Measurements from ENCODE around the gene TECPR2. TPM values are rescaled to one million over a fixed set of nuclear protein-coding genes. Genes with fewer than 3 reads are reported as not detected.
A peak's percentile ranks its signal among the peaks of the same experiment; 100 is the strongest.
"Not testable (repeated sequence)": the region's sequence is repeated elsewhere in the genome, so short reads cannot be mapped to it uniquely, and the experiment has no call there.

The TECPR2 gene
- total RNA-seq, 2 donors from 2014 or later = 12.2 to 17.2 TPM

DNA sequence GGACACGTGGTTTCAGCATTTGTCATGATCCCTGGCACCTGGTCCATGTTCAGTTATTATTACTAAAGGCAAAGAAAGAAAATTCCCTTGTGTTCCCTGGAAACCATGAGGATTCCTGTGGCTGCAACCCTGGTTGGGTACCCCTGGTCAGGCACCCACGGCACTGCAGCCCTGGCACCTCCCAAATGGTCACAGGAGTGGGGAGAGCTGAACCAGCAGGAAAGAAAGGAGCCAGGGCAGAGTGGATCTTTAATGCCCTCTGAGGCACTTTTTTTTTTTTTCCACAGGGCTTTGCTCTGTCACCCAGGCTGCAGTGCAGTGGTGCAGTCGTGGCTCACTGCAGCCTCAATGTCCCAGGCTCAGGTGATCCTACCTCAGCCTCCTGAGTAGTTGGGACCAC lies 17.5 kb upstream of the TECPR2 start:
- Mint-ChIP-seq H3K27me3 (no peaks in the 10 kb centered on the region), H3K27ac (peak overlapping the region in 1 of 2 donors; percentile 62)

GRCh38 chr14:102346645-102347044 lies 16.1 kb upstream of the TECPR2 start:
- Mint-ChIP-seq H3K27ac (no peak overlapping the region), H3K9me3 (no peaks in the 10 kb centered on the region), H3K27me3 (no peaks in the 10 kb centered on the region), H3K4me1 (ENCODE audit: low read depth in 2 of 2) (no peaks in the 10 kb centered on the region), H3K4me3 (no peak overlapping the region), H3K36me3 (peaks cover 8% of the 10 kb centered on the region)
- no peak for DNase-seq (ENCODE audit: low spot score)
- ATAC-seq = no peak

More for the DNA sequence above, 17.5 kb upstream of the TECPR2 start:
- Mint-ChIP-seq H3K9me3 (no peaks in the 10 kb centered on the region), H3K4me3 (no peak overlapping the region), H3K36me3 (peaks cover 8% of the 10 kb centered on the region), H3K4me1 (ENCODE audit: low read depth in 2 of 2) (no peaks in the 10 kb centered on the region)
- DNase-seq (ENCODE audit: low spot score) = no peak
- no peak for ATAC-seq

GRCh38 chr14:102348376-102348775 lies 14.4 kb upstream of the TECPR2 start:
- Mint-ChIP-seq H3K4me3 (no peak overlapping the region), H3K27ac (no peak overlapping the region), H3K4me1 (ENCODE audit: low read depth in 2 of 2) (peaks cover 0 to 4% of the 10 kb centered on the region in 2 donors), H3K36me3 (peaks cover 4% of the 10 kb centered on the region), H3K9me3 (no peaks in the 10 kb centered on the region), H3K27me3 (no peaks in the 10 kb centered on the region)
- no peak for ATAC-seq
- DNase-seq (ENCODE audit: low spot score) = no peak

GRCh38 chr14:102351023-102351422 lies 11.7 kb upstream of the TECPR2 start:
- H3K36me3 Mint-ChIP-seq = no peaks in the 10 kb centered on the region
- peaks cover 0 to 4% of the 10 kb centered on the region in 2 donors for H3K4me1 Mint-ChIP-seq (ENCODE audit: low read depth in 2 of 2)
- DNase-seq (ENCODE audit: low spot score) (no peak), ATAC-seq (no peak)
- H3K4me3 Mint-ChIP-seq = no peak overlapping the region
- H3K27me3 Mint-ChIP-seq = no peaks in the 10 kb centered on the region
- H3K9me3 Mint-ChIP-seq = no peaks in the 10 kb centered on the region
- no peak overlapping the region for H3K27ac Mint-ChIP-seq

- not testable (repeated sequence) for H3K4me3 Mint-ChIP-seq; H3K27ac Mint-ChIP-seq; H3K4me1 Mint-ChIP-seq (ENCODE audit: low read depth in 2 of 2); H3K36me3 Mint-ChIP-seq; DNase-seq (ENCODE audit: low spot score); H3K9me3 Mint-ChIP-seq; ATAC-seq; H3K27me3 Mint-ChIP-seq
Observed at GRCh38 chr14:102351593-102351992, 11.1 kb upstream of the TECPR2 start.

- DNase-seq (ENCODE audit: low spot score) (no peak), ATAC-seq (no peak)
- Mint-ChIP-seq H3K27ac (no peak overlapping the region), H3K36me3 (peaks cover 1% of the 10 kb centered on the region), H3K9me3 (no peaks in the 10 kb centered on the region), H3K4me1 (ENCODE audit: low read depth in 2 of 2) (peaks cover 0 to 4% of the 10 kb centered on the region in 2 donors), H3K4me3 (no peak overlapping the region), H3K27me3 (no peaks in the 10 kb centered on the region)
Observed at GRCh38 chr14:102352213-102352612, 10.5 kb upstream of the TECPR2 start.

GRCh38 chr14:102353126-102353619 lies 9.6 kb upstream of the TECPR2 start:
- Mint-ChIP-seq H3K27ac (no peak overlapping the region), H3K27me3 (no peaks in the 10 kb centered on the region), H3K36me3 (peaks cover 9% of the 10 kb centered on the region), H3K4me1 (ENCODE audit: low read depth in 2 of 2) (peaks cover 0 to 4% of the 10 kb centered on the region in 2 donors), H3K4me3 (no peak overlapping the region), H3K9me3 (no peaks in the 10 kb centered on the region)
- ATAC-seq (no peak), DNase-seq (ENCODE audit: low spot score) (no peak)

GRCh38 chr14:102356280-102356679 lies 6.5 kb upstream of the TECPR2 start:
- ATAC-seq = no peak
- Mint-ChIP-seq H3K27ac (no peak overlapping the region), H3K9me3 (no peaks in the 10 kb centered on the region), H3K4me3 (no peak overlapping the region), H3K36me3 (peaks cover 9% of the 10 kb centered on the region), H3K27me3 (no peaks in the 10 kb centered on the region), H3K4me1 (ENCODE audit: low read depth in 2 of 2) (peaks cover 8 to 15% of the 10 kb centered on the region in 2 donors)
- DNase-seq (ENCODE audit: low spot score) = no peak

- no peak overlapping the region for H3K27ac Mint-ChIP-seq
- ATAC-seq (no peak), DNase-seq (ENCODE audit: low spot score) (no peak)
- H3K4me3 Mint-ChIP-seq = no peak overlapping the region
- no peaks in the 10 kb centered on the region for H3K27me3 Mint-ChIP-seq
- H3K36me3 Mint-ChIP-seq = peaks cover 9% of the 10 kb centered on the region
- H3K9me3 Mint-ChIP-seq = no peaks in the 10 kb centered on the region
- peaks cover 15 to 17% of the 10 kb centered on the region in 2 donors for H3K4me1 Mint-ChIP-seq (ENCODE audit: low read depth in 2 of 2)
Observed at GRCh38 chr14:102359341-102359740, 3.4 kb upstream of the TECPR2 start.

GRCh38 chr14:102360388-102360787 lies 2.4 kb upstream of the TECPR2 start:
- peaks cover 15 to 17% of the 10 kb centered on the region in 2 donors for H3K4me1 Mint-ChIP-seq (ENCODE audit: low read depth in 2 of 2)
- ATAC-seq (no peak), DNase-seq (ENCODE audit: low spot score) (no peak)
- H3K27me3 Mint-ChIP-seq = no peaks in the 10 kb centered on the region
- peaks cover 9% of the 10 kb centered on the region for H3K36me3 Mint-ChIP-seq
- no peaks in the 10 kb centered on the region for H3K9me3 Mint-ChIP-seq
- no peak overlapping the region for H3K27ac Mint-ChIP-seq
- H3K4me3 Mint-ChIP-seq = no peak overlapping the region

DNA sequence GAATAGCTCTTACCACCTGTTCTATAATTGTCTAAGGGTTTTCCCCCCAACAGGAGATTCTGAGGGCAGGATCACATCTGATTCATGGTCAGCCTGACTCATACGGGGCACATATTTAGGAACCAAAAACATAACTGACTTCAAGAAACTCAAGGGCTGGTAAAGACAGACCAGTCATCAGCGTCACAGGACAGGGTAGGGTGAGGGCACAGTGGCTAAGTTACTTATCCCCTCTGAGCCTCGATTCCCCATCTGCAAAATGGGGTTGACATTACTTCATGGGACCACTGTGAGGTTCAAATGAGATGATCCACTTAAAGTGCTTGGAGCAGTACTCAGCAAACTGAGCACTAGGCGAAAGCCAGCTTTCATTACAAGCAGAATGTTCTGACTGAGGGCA lies 657 bp upstream of the TECPR2 start:
- Mint-ChIP-seq H3K9me3 (no peaks in the 10 kb centered on the region), H3K36me3 (peaks cover 9% of the 10 kb centered on the region), H3K27ac (peak overlapping the region in 1 of 2 donors; percentile 81), H3K4me3 (no peak overlapping the region), H3K4me1 (ENCODE audit: low read depth in 2 of 2) (peaks cover 20 to 21% of the 10 kb centered on the region in 2 donors), H3K27me3 (no peaks in the 10 kb centered on the region)
- ATAC-seq (peak; percentile 50 to 79), DNase-seq (ENCODE audit: low spot score) (no peak)

DNA sequence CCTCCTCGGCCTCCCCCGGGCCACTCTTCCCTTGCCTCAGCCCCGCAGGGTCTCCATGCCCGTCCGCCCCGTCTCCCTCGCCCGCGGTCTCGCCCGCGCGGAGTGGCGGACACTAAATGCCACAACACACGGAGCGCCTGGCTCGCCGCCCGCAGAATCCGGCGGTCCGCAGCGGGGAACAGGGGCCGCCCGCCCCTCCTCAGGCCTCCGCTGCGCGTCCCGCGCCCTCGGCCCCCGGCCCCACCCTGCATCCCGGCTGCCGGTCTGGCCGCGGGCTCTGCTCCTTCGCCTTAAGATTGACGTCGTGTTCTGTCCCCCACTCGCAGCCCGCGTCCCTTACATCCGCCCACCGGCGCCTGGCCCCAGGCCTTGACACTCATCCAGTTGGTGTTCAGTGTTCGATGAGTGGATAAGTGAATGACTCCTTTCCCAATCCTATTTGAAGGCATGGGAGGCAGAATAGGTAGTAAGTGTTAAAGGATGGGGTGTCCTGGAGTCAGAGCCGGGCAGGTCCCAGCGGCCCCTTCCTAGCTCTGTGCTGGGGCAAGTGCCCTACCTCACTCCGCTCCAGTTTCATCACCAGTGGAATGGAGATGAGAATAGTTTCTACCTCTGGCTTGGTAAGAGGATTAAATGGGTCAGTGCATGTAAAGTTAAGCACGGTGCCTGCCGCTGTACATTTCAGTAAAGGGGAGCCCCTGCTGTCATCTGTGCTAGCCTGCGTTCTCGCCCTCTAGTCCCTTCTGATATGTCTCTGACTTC lies 622 bp downstream of the TECPR2 start:
- Mint-ChIP-seq H3K27me3 (no peaks in the 10 kb centered on the region), H3K4me1 (ENCODE audit: low read depth in 2 of 2) (peaks cover 27% of the 10 kb centered on the region in 2 donors), H3K4me3 (no peak overlapping the region), H3K36me3 (no peaks in the 10 kb centered on the region), H3K27ac (no peak overlapping the region), H3K9me3 (no peaks in the 10 kb centered on the region)
- DNase-seq (ENCODE audit: low spot score) (no peak), ATAC-seq (peak; percentile 16 to 53)

- H3K27ac Mint-ChIP-seq = peak overlapping the region; percentile 40 to 77
- H3K4me3 Mint-ChIP-seq = peak overlapping the region; percentile 41
- ATAC-seq (peak; percentile 68 to 74), DNase-seq (ENCODE audit: low spot score) (no peak)
- H3K27me3 Mint-ChIP-seq = no peaks in the 10 kb centered on the region
- H3K9me3 Mint-ChIP-seq = no peaks in the 10 kb centered on the region
- no peaks in the 10 kb centered on the region for H3K36me3 Mint-ChIP-seq
- peaks cover 24 to 34% of the 10 kb centered on the region in 2 donors for H3K4me1 Mint-ChIP-seq (ENCODE audit: low read depth in 2 of 2)
Observed at GRCh38 chr14:102370305-102370809, 7.6 kb downstream of the TECPR2 start.

GRCh38 chr14:102371361-102371760 lies 8.6 kb downstream of the TECPR2 start:
- DNase-seq (ENCODE audit: low spot score) = no peak
- Mint-ChIP-seq H3K9me3 (no peaks in the 10 kb centered on the region), H3K4me3 (no peak overlapping the region), H3K36me3 (no peaks in the 10 kb centered on the region), H3K4me1 (ENCODE audit: low read depth in 2 of 2) (peaks cover 24 to 35% of the 10 kb centered on the region in 2 donors), H3K27me3 (no peaks in the 10 kb centered on the region), H3K27ac (peak overlapping the region; percentile 40 to 77)
- no peak for ATAC-seq
